Measurements from ENCODE around the gene DHTKD1. TPM values are rescaled to one million over a fixed set of nuclear protein-coding genes. Genes with fewer than 3 reads are reported as not detected.
A peak's percentile ranks its signal among the peaks of the same experiment; 100 is the strongest.

Gene DHTKD1
- total RNA-seq, 1 experiment from 2014 or later, result 8.1 TPM

DNA sequence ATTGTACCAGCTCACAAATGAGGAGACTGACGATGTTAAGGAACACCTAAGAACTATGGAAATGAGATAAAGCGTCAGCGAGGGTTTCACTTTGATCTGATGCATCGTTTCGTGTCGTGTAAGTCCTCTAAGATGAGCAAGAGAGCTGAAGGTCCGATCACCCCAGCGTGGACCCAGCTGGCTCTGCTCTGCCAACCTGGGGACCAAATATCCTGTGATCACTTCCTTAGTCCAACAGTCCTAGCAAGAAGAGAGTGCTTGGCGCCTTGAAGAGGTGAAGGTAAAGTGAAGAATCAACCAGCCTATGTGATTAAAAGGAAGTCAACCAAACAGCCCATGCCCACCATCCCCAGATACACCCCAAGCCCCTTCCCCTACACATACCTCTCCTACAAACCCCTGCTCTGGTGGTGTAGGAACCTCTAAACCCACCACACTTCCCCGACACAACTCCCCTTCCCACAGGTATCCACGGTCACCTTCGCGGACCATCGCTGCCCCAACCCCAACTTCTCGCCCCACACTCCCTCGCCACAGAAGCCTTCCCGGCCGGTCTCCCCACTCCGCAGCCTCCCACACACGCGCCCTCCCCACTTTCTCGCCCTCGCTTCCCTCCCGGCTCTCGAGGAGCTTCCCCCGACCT is 26.9 kb upstream of the DHTKD1 start:
- no peaks in the 10 kb centered on the region for H3K9me2 ChIP-seq (replicated peaks; ENCODE audit: low read length)
- no peaks in the 10 kb centered on the region for H3K27me3 ChIP-seq (ENCODE audit: low read length)
- DNase-seq, result peak; percentile 11
- peaks cover 55% of the 10 kb centered on the region for H3K79me2 ChIP-seq (ENCODE audit: low read length)
- TF ChIP-seq EZH2 (IDR thresholded peaks at IDR 0.05; ENCODE audit: low read length, unreplicated experiment), result no peak
- TF ChIP-seq, protein P1, sequence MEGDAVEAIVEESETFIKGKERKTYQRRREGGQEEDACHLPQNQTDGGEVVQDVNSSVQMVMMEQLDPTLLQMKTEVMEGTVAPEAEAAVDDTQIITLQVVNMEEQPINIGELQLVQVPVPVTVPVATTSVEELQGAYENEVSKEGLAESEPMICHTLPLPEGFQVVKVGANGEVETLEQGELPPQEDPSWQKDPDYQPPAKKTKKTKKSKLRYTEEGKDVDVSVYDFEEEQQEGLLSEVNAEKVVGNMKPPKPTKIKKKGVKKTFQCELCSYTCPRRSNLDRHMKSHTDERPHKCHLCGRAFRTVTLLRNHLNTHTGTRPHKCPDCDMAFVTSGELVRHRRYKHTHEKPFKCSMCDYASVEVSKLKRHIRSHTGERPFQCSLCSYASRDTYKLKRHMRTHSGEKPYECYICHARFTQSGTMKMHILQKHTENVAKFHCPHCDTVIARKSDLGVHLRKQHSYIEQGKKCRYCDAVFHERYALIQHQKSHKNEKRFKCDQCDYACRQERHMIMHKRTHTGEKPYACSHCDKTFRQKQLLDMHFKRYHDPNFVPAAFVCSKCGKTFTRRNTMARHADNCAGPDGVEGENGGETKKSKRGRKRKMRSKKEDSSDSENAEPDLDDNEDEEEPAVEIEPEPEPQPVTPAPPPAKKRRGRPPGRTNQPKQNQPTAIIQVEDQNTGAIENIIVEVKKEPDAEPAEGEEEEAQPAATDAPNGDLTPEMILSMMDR (conservative IDR thresholded peaks at IDR 0.05; ENCODE audit: low read depth, low read length), result no peak
- TF ChIP-seq EZH2phosphoT487 (IDR thresholded peaks at IDR 0.05; ENCODE audit: borderline replicate concordance, low read length), result no peak
- no peaks in the 10 kb centered on the region for H3K36me3 ChIP-seq (ENCODE audit: low read depth, low read length)
- intact Hi-C loops (cut with micrococcal nuclease), result no loop called here
- no peaks in the 10 kb centered on the region for H3K9me3 ChIP-seq (ENCODE audit: low read length)
- peak overlapping the region; percentile 82 for H3K4me2 ChIP-seq (ENCODE audit: low read length)
- ChIA-PET CTCF (no interaction called here), POLR2A (ENCODE audit: unreplicated experiment) (no interaction called here)
- H4K20me1 ChIP-seq (ENCODE audit: low read length), result no peaks in the 10 kb centered on the region
- peak overlapping the region; percentile 95 for H3K27ac ChIP-seq (ENCODE audit: low read length)
- H2AFZ ChIP-seq (ENCODE audit: low read length), result peak overlapping the region; percentile 64; the same call in 1 of the 2 replicates
- BruUV-seq (replicated peaks), result no TSS peak
- peak overlapping the region; percentile 99 for H3K9ac ChIP-seq (ENCODE audit: low read length)
- H3F3A ChIP-seq (ENCODE audit: low read length, unreplicated experiment), result no peaks in the 10 kb centered on the region
- ATAC-seq, result peak; percentile 30
- H3K4me1 ChIP-seq (ENCODE audit: insufficient read depth, low read length), result peaks cover 11% of the 10 kb centered on the region
- peak overlapping the region; percentile 83 for H3K4me3 ChIP-seq (ENCODE audit: low read length)

DNA sequence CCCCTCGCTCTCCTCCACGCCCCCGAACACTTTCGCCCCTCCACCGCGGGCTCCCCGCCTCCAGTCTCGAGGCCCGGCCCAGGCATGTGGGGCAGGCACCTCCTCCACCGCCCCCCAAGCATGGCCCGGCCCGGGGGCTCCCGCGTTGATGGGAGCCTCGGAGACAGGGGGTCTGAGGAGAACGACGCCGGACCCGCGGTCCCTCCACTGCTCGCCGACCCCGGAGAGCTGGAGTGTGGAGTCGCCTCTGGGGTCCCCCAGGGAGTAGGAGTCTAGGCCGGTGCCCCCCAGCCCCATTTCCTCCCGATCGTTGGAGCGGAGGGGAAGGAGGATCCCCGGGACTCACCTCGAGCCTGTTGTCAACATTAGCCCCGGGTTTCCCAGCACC is 26.4 kb upstream of the DHTKD1 start:
- H2AFZ ChIP-seq (ENCODE audit: low read length), result peak overlapping the region; percentile 64
- peak overlapping the region; percentile 83 for H3K4me3 ChIP-seq (ENCODE audit: low read length)
- no peaks in the 10 kb centered on the region for H3K36me3 ChIP-seq (ENCODE audit: low read depth, low read length)
- no TSS peak for BruUV-seq (replicated peaks)
- no peaks in the 10 kb centered on the region for H4K20me1 ChIP-seq (ENCODE audit: low read length)
- ChIA-PET CTCF (no interaction called here), POLR2A (ENCODE audit: unreplicated experiment) (no interaction called here)
- H3K27ac ChIP-seq (ENCODE audit: low read length), result peak overlapping the region; percentile 95
- no peaks in the 10 kb centered on the region for H3F3A ChIP-seq (ENCODE audit: low read length, unreplicated experiment)
- peak overlapping the region; percentile 82 for H3K4me2 ChIP-seq (ENCODE audit: low read length)
- ATAC-seq, result peak; percentile 18
- H3K79me2 ChIP-seq (ENCODE audit: low read length), result peaks cover 49% of the 10 kb centered on the region
- no peaks in the 10 kb centered on the region for H3K9me2 ChIP-seq (replicated peaks; ENCODE audit: low read length)
- TF ChIP-seq EZH2 (IDR thresholded peaks at IDR 0.05; ENCODE audit: low read length, unreplicated experiment), result no peak
- no peak for TF ChIP-seq EZH2phosphoT487 (IDR thresholded peaks at IDR 0.05; ENCODE audit: borderline replicate concordance, low read length)
- TF ChIP-seq, protein P1 (conservative IDR thresholded peaks at IDR 0.05; ENCODE audit: low read depth, low read length), result no peak
- H3K9ac ChIP-seq (ENCODE audit: low read length), result peak overlapping the region; percentile 99
- intact Hi-C loops (cut with micrococcal nuclease), result no loop called here
- no peaks in the 10 kb centered on the region for H3K9me3 ChIP-seq (ENCODE audit: low read length)
- H3K27me3 ChIP-seq (ENCODE audit: low read length), result no peaks in the 10 kb centered on the region
- no peak for DNase-seq
- H3K4me1 ChIP-seq (ENCODE audit: insufficient read depth, low read length), result peaks cover 11% of the 10 kb centered on the region
